HepG2 (cell line): Measurements from ENCODE around the gene NPEPL1. TPM values are rescaled to one million over a fixed set of nuclear protein-coding genes. Genes with fewer than 3 reads are reported as not detected.

Experiments used
- CEBPB ChIP-seq: IDR thresholded peaks from 2 replicates; pipeline ENCODE4 v1.6.1; 2011; ENCODE audit warnings: low read depth, low read length, improper control_type of control experiment, borderline replicate concordance
- HHEX ChIP-seq: IDR thresholded peaks from 2 replicates; pipeline ENCODE4 v1.6.1; 2016; ENCODE audit warnings: control low read depth
- HMG20A ChIP-seq: IDR thresholded peaks from 2 replicates; pipeline ENCODE4 v1.6.1; 2016; ENCODE audit warnings: borderline replicate concordance
- JUND ChIP-seq: sonication (generic); formaldehyde crosslinking; IDR thresholded peaks from 2 replicates; pipeline ENCODE4 v1.8.0; 2022; ENCODE audit warnings: mild to moderate bottlenecking, missing genetic modification reagents
- MTF2 ChIP-seq: sonication (generic); formaldehyde crosslinking; IDR thresholded peaks from 2 replicates; pipeline ENCODE4 v1.5.0; 2020; ENCODE audit warnings: missing genetic modification reagents, borderline replicate concordance
- NR2C2 ChIP-seq: sonication (generic); formaldehyde crosslinking; IDR thresholded peaks from 2 replicates; pipeline ENCODE4 v1.4.0; 2020; ENCODE audit warnings: missing genetic modification reagents, mild to moderate bottlenecking, moderate library complexity, borderline replicate concordance
- PHF8 ChIP-seq: sonication (generic); formaldehyde crosslinking; IDR thresholded peaks from 2 replicates; pipeline ENCODE4 v1.5.0; 2020; ENCODE audit warnings: missing genetic modification reagents
- ZFP90 ChIP-seq: sonication (generic); formaldehyde crosslinking; IDR thresholded peaks from 2 replicates; pipeline ENCODE4 v1.8.0; 2022; ENCODE audit warnings: missing genetic modification reagents, mild to moderate bottlenecking, inconsistent platforms, borderline replicate concordance
- ZKSCAN8 ChIP-seq: IDR thresholded peaks from 2 replicates; pipeline ENCODE4 v1.6.1; 2016; ENCODE audit warnings: borderline replicate concordance, missing genetic modification reagents, missing compliant biosample characterization
- ZNF230 ChIP-seq: sonication (generic); formaldehyde crosslinking; IDR thresholded peaks from 2 replicates; pipeline ENCODE4 v1.4.0; 2020; ENCODE audit warnings: mild to moderate bottlenecking, missing genetic modification reagents
- ZNF256 ChIP-seq: sonication (generic); formaldehyde crosslinking; conservative IDR thresholded peaks from 2 replicates; pipeline ENCODE4 v1.4.0; 2020; ENCODE audit warnings: missing genetic modification reagents
- ZNF3 ChIP-seq: IDR thresholded peaks from 2 replicates; pipeline ENCODE4 v1.7.0; 2017; ENCODE audit warnings: inconsistent platforms
- ZNF383 ChIP-seq: sonication (generic); formaldehyde crosslinking; IDR thresholded peaks from 2 replicates; pipeline ENCODE4 v1.4.0; 2020; ENCODE audit warnings: missing genetic modification reagents, mild to moderate bottlenecking, borderline replicate concordance
- ZNF510 ChIP-seq: sonication (generic); formaldehyde crosslinking; IDR thresholded peaks from 2 replicates; pipeline ENCODE4 v1.4.0; 2020; ENCODE audit warnings: low read depth, mild to moderate bottlenecking, missing genetic modification reagents
- ZNF746 ChIP-seq: sonication (generic); formaldehyde crosslinking; IDR thresholded peaks from 2 replicates; pipeline ENCODE4 v1.8.0; 2022; ENCODE audit warnings: mild to moderate bottlenecking, missing genetic modification reagents
- ZNF790 ChIP-seq: sonication (generic); formaldehyde crosslinking; IDR thresholded peaks from 2 replicates; pipeline ENCODE4 v1.8.0; 2022; ENCODE audit warnings: missing genetic modification reagents, mild to moderate bottlenecking, borderline replicate concordance
- polyA plus RNA-seq, 8 experiments: library from polyadenylated mRNA; depleted of rRNA in 3 of 8; stranded (reverse) in 7 of 8; unstranded in 1 of 8; fragments of >200 nt; fragmentation: Illumina TruSeq in 4 of 8; extraction: Trizol in 4 of 8; gene quantifications; 2 replicates each; pipeline versions ENCODE4 v1.2.1 to v1.2.3, GENCODE V29; 2011 to 2016; ENCODE audit warnings: low read depth in 4 of 8, missing spikeins in 1 of 8, mixed read lengths in 1 of 8; ENCODE audit not compliant: insufficient read depth in 1 of 8
- total RNA-seq, 5 experiments: library from RNA; depleted of rRNA; stranded (reverse); fragments of >200 nt; fragmentation: Illumina TruSeq; extraction: Trizol; gene quantifications; 2 replicates each; pipeline ENCODE4 v1.2.3, GENCODE V29; 2016; ENCODE audit warnings: low read depth in 1 of 5
- TF ChIP-seq, protein P1 (sequence below): sonication (generic); formaldehyde crosslinking; IDR thresholded peaks from 2 replicates; pipeline ENCODE4 v1.5.1; 2020; ENCODE audit warnings: mild to moderate bottlenecking, missing genetic modification reagents, moderate library complexity
- TF ChIP-seq, protein P2 (sequence below): sonication (generic); formaldehyde crosslinking; IDR thresholded peaks from 2 replicates; pipeline ENCODE4 v1.9.0; 2021; ENCODE audit warnings: missing genetic modification reagents, mild to moderate bottlenecking, borderline replicate concordance
- TF ChIP-seq, protein P3 (sequence below): sonication (generic); formaldehyde crosslinking; IDR thresholded peaks from 2 replicates; pipeline ENCODE4 v1.4.0; 2020; ENCODE audit warnings: mild to moderate bottlenecking, low read depth, missing genetic modification reagents

The NPEPL1 gene
- total and polyA plus RNA-seq, 2 of the 13 experiments (the other 11 are each of a cell fraction or from before 2014, with no cell fraction given) = 4.1 to 7.5 TPM

DNA sequence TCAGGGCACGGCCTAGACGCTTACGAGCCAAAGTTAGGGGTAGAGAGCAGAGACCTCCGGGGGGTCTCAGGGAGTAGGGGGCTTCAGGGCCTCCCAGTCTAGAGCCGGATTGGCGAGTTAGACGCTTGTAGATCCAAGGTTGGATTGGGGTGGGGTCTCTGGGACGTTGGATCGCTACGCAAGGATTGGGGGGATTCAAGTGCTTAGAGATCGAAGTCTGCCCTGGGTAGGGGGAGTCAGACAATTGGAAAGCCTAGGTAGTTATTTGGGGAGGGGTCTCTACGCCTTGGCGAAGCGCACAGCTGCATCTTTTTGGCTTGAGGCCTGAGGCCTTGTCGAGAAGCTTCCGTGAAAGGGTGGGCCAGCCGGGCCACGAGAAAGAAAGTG, 41.0 kb upstream of the NPEPL1 start (continued):
- TF ChIP-seq, protein P1, sequence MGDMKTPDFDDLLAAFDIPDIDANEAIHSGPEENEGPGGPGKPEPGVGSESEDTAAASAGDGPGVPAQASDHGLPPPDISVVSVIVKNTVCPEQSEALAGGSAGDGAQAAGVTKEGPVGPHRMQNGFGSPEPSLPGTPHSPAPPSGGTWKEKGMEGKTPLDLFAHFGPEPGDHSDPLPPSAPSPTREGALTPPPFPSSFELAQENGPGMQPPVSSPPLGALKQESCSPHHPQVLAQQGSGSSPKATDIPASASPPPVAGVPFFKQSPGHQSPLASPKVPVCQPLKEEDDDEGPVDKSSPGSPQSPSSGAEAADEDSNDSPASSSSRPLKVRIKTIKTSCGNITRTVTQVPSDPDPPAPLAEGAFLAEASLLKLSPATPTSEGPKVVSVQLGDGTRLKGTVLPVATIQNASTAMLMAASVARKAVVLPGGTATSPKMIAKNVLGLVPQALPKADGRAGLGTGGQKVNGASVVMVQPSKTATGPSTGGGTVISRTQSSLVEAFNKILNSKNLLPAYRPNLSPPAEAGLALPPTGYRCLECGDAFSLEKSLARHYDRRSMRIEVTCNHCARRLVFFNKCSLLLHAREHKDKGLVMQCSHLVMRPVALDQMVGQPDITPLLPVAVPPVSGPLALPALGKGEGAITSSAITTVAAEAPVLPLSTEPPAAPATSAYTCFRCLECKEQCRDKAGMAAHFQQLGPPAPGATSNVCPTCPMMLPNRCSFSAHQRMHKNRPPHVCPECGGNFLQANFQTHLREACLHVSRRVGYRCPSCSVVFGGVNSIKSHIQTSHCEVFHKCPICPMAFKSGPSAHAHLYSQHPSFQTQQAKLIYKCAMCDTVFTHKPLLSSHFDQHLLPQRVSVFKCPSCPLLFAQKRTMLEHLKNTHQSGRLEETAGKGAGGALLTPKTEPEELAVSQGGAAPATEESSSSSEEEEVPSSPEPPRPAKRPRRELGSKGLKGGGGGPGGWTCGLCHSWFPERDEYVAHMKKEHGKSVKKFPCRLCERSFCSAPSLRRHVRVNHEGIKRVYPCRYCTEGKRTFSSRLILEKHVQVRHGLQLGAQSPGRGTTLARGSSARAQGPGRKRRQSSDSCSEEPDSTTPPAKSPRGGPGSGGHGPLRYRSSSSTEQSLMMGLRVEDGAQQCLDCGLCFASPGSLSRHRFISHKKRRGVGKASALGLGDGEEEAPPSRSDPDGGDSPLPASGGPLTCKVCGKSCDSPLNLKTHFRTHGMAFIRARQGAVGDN (CRISPR knock-in tag) = peak; percentile 0; the same call in 1 of the 2 replicates
- TF ChIP-seq PHF8 (CRISPR knock-in tag) (no peak), ZNF746 (CRISPR knock-in tag) (no peak), JUND (CRISPR knock-in tag) (no peak), ZNF790 (CRISPR knock-in tag) (no peak), ZNF256 (CRISPR knock-in tag) (no peak), ZNF3 (CRISPR knock-in tag) (no peak), ZNF510 (0 out of 2 replicates have a peak, but pooled peaks have one; percentile 22), MTF2 (CRISPR knock-in tag) (no peak), ZNF230 (CRISPR knock-in tag) (peak; percentile 5; the same call in 1 of the 2 replicates), NR2C2 (no peak), HHEX (CRISPR knock-in tag) (peak; percentile 47; the same call in 1 of the 2 replicates), ZKSCAN8 (CRISPR knock-in tag) (no peak), ZNF383 (no peak), HMG20A (CRISPR knock-in tag) (no peak), ZFP90 (CRISPR knock-in tag) (no peak), CEBPB (no peak)
- TF ChIP-seq, protein P2, sequence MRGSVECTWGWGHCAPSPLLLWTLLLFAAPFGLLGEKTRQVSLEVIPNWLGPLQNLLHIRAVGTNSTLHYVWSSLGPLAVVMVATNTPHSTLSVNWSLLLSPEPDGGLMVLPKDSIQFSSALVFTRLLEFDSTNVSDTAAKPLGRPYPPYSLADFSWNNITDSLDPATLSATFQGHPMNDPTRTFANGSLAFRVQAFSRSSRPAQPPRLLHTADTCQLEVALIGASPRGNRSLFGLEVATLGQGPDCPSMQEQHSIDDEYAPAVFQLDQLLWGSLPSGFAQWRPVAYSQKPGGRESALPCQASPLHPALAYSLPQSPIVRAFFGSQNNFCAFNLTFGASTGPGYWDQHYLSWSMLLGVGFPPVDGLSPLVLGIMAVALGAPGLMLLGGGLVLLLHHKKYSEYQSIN (CRISPR knock-in tag) = 0 out of 2 replicates have a peak, but pooled peaks have one; percentile 25
- TF ChIP-seq, protein P3, sequence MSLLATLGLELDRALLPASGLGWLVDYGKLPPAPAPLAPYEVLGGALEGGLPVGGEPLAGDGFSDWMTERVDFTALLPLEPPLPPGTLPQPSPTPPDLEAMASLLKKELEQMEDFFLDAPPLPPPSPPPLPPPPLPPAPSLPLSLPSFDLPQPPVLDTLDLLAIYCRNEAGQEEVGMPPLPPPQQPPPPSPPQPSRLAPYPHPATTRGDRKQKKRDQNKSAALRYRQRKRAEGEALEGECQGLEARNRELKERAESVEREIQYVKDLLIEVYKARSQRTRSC (CRISPR knock-in tag) = peak; percentile 24; the same call in 1 of the 2 replicates
- TF ChIP-seq, all 625 proteins: peak for 17
